ENCODE results near the gene ANKRD9.
"Not testable (repeated sequence)": the region's sequence is repeated elsewhere in the genome, so short reads cannot be mapped to it uniquely, and the experiment has no call there.

The ANKRD9 gene, protein sequence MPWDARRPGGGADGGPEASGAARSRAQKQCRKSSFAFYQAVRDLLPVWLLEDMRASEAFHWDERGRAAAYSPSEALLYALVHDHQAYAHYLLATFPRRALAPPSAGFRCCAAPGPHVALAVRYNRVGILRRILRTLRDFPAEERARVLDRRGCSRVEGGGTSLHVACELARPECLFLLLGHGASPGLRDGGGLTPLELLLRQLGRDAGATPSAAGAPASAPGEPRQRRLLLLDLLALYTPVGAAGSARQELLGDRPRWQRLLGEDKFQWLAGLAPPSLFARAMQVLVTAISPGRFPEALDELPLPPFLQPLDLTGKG

GRCh38 chr14:102509746-102510615 is at the start of gene ANKRD9:
Gene ANKRD9, minus strand, starts transcription at chr14:102509776. Its CDS starts 1,887 bp downstream, at chr14:102507889.
- DNase-seq, result peak; percentile 93

DNA sequence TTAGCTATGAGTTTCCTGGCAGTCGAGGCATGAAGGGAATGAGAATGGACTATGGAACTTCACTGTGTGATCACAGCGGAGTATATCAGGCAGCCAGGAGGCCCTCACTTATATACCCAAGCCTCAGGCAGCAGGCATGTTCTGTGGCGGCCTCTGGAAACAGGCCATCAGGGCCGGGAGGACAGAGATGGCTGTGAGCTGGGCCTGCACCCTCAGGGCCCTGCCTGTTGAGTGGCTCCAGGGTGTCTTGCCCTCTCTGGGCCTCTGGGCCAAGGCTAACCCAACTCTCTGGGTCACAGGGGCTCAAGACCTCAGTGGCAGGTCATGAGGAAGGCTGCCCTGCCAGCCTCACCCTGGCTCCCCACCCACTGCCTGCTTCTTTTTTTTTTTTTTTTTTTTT is 49.0 kb upstream of the ANKRD9 start:
- no peak for DNase-seq

GRCh38 chr14:102557434-102558226 is 48.1 kb upstream of the ANKRD9 start:
- no peak for DNase-seq

- no peak for DNase-seq
These were observed 46.6 kb upstream of the ANKRD9 start for GRCh38 chr14:102556098-102556677.

GRCh38 chr14:102554821-102555819 is 45.5 kb upstream of the ANKRD9 start:
- DNase-seq, result peak; percentile 33

GRCh38 chr14:102551995-102552705 is 42.6 kb upstream of the ANKRD9 start:
- no peak for DNase-seq

DNA sequence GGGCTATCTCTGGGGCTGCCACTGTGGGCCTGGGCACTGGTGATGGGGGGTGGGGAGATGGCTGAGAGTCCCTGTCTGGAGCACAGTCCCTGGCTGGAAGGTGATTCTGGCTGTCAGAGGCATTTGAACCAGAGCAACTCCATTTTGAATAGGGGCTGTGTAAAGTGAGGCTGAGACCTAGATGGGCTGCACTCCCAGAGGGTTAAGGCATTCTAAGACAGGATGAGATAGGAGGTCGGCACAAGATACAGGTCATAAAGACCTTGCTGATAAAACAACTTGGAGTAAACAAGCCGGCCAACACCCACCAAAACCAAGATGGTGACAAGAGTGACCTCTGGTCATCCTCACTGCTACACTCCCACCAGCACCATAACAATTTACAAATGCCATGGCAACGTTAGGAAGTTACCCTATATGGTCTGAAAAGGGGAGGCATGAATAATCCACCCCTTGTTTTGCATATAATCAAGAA is 41.4 kb upstream of the ANKRD9 start:
- not testable (repeated sequence) for DNase-seq

- DNase-seq, result no peak
These were observed 39.2 kb upstream of the ANKRD9 start for GRCh38 chr14:102548616-102549240.

GRCh38 chr14:102545461-102546265 is 36.1 kb upstream of the ANKRD9 start:
- DNase-seq, result peak; percentile 76

DNA sequence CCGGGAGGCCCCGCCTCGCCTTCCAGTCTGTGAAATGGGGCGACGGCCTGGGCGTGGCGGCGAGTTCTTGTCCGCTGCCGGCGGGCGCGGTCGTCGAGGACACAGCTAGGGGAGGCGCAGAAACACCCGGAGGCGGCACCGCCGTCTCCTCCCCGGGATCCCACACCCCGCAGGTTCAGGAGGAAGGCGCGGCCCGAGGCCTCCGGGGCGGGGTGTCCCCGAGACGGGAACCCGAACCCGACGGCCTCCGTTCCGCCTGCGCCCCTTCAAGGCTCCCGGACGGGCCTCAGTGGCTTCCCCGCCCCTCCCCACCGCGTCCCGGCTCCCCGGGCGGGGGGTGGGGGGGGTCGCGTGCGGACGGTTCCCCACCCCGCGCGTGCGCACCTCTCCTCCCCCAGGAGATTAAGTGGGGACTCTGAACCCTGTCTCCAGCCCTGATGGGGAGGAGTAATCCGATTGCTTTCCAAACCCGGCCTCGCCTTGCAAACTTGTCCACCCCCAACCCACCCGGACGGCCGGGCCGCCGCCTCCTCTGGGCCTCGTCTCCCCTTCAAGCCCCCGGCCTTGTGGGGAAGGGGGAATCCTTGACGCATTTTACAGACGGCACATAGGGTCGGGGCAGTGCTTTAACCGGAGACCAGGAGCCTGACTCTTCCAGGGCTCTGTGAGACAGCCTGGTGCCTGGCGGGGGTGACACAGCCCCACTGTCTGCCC is 35.3 kb upstream of the ANKRD9 start:
- DNase-seq, result no peak

GRCh38 chr14:102544046-102544746 is 34.6 kb upstream of the ANKRD9 start:
- no peak for DNase-seq

DNA sequence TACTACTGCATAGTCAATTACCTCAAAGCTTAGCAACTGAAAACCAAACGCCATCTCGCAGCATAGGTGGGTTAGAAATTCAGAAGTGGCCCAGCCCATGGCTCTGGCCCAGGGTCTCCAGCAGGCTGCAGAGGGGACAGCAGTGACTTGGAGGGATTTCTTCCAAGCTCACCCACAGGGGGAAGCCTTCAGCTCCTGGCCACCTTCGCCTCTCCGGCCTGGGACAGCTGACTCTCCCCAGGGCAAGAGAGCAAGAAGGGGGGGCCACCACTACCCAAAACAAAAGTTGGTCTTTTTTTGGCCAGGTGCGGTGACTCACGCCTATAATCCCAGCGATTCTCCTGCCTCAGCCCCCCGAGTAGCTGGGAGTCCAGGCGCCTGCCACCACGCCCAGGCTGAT is 32.2 kb upstream of the ANKRD9 start:
- no peak for DNase-seq

DNA sequence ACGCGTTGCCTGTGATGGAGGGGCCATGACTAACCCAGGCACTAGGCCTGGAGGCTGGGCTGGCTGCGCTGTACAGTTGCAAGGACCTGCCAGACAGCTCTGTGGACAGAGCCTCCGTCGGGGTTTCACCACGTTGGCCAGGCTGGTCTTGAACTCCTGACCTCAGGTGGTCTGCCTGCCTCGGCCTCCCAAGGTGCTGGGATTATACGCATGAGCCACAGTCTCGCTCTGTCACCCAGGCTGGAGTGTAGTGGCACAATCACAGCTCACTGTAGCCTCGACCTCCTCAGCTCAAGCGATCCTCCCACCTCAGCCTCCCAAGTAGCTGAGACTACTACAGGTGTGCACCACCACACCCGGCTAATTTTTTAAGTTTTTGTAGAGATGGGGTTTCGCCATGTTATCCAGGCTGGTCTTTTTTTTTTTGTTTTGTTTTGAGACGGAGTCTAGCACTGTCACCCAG is 31.5 kb upstream of the ANKRD9 start:
- not testable (repeated sequence) for DNase-seq

DNA sequence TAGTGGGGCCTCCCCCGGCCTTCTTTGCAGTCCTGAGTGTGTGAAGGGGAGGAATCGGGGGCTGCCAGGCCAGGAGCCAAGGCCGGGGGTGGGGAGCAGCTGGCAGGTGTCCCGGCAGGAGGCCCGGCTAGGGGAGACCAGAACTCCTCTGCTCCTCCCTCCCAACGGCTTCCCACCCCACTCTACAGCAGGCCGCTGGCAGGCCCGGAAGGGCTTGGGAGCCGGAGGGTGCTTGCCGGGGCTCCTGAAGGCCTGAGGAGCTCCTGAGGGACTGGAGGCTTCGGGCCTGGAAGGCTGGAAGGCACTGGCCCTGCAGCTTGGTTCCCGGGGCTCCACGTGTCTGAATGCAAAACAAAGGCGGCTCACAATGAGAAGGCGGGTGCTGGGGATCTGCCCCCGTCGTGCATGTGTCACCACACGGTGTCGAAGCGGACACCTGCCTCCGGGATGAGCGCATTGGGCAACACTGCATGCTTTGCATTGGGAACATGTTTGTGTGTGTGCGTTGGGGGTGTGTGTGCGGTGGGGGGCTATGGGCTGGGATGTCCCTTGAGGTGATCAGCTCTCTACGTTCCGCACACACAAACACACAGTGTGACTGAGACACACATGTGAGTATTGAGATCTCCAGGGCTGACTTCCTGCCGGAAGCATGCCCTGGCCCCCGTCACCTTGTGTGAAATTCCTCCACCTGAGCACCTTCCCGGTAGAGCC is 30.9 kb upstream of the ANKRD9 start:
- peak; percentile 47 for DNase-seq

DNA sequence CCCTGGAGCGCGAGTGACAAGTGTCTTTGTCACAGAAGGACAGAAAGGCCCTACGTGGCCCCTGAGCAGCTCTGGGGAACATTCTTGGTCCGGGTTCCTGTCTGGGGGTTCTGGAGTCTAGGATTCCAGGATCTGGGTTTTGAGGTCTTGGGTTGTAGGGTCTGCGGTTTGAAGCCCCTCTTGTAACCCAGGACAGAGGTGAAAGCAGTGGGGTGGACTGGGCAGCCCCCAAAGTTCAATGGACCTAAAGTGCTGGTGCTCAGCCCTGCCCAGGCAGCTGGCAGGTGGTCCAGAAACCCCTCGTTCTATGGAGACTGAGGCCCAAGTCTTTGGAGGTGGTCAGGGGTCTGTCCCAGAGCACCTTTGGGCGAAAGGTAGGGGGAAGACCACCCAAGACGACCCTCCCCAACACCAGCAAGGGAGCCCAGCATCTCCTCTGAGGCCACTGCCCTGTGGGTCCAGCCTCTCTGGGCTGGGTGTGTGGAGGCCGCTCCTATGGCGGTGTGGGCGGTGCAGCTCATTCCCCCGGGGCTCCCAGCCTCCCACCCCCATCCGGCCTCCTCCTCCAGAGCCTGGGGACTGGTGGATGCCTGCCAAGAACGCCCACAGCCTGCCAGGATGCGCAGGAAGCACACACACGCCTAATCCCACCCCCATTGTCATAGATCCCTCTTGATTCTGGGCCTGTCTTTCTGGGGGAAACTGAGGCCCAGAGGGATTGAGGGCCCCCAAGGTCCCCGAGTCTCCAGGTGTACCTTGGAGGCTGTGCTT is 30.2 kb upstream of the ANKRD9 start:
- DNase-seq, result peak; percentile 86
